K562 (cell line): Measurements from ENCODE around the gene LHX3. TPM values are rescaled to one million over a fixed set of nuclear protein-coding genes. Genes with fewer than 3 reads are reported as not detected.

ENCODE experiments used
- C11orf30 ChIP-seq: fragments of 450-650 bp; IDR thresholded peaks from 2 replicates; pipeline ENCODE4 v1.6.1; 2016; ENCODE audit warnings: low read depth, mild to moderate bottlenecking
- CTBP1 ChIP-seq: fragments of 450-650 bp; IDR thresholded peaks from 2 replicates; pipeline ENCODE4 v1.6.1; 2016; ENCODE audit warnings: borderline replicate concordance
- GATAD2A ChIP-seq: fragments of 450-650 bp; IDR thresholded peaks from 2 replicates; pipeline ENCODE4 v1.6.1; 2017
- HDAC2 ChIP-seq: fragments of 450-650 bp; IDR thresholded peaks from 2 replicates; pipeline ENCODE4 v1.6.1; 2016; ENCODE audit warnings: mild to moderate bottlenecking
- HOMEZ ChIP-seq: fragments of 250-450 bp; sonication (Bioruptor Pico); IDR thresholded peaks from 2 replicates; pipeline ENCODE4 v1.4.0; 2020; ENCODE audit warnings: mild to moderate bottlenecking, moderate library complexity
- KDM5B ChIP-seq: fragments of 200-600 bp; sonication (generic); IDR thresholded peaks from 2 replicates; pipeline ENCODE4 v1.6.1; 2012; ENCODE audit warnings: low read depth, mild to moderate bottlenecking, moderate library complexity, low read length, control low read depth, inconsistent platforms; ENCODE audit not compliant: insufficient replicate concordance
- L3MBTL2 ChIP-seq: fragments of 450-650 bp; IDR thresholded peaks from 2 replicates; pipeline ENCODE4 v1.6.1; 2016; ENCODE audit warnings: mild to moderate bottlenecking, moderate library complexity
- NCOR1 ChIP-seq: fragments of 450-650 bp; IDR thresholded peaks from 2 replicates; pipeline ENCODE4 v1.6.1; 2016; ENCODE audit warnings: mild to moderate bottlenecking, moderate library complexity
- PKNOX1 ChIP-seq: fragments of 450-650 bp; IDR thresholded peaks from 2 replicates; pipeline ENCODE4 v1.6.1; 2016
- RREB1 ChIP-seq: fragments of 250-450 bp; sonication (Bioruptor Pico); IDR thresholded peaks from 2 replicates; pipeline ENCODE4 v1.4.0; 2020
- SIRT6 ChIP-seq: IDR thresholded peaks from one replicate; pipeline ENCODE4 v1.6.1; 2012; ENCODE audit warnings: low read depth, mild to moderate bottlenecking, control low read depth, inconsistent platforms, low read length, moderate library complexity
- SRF ChIP-seq, 2 experiments: fragments of 250-450, 450-650 bp in 1 of 2; sonication (Bioruptor Pico) in 1 of 2; sonication (generic) in 1 of 2; formaldehyde crosslinking; IDR thresholded peaks; 2 replicates each; pipeline versions ENCODE4 v1.5.0 to v1.5.1; 2020 to 2022; ENCODE audit warnings: mild to moderate bottlenecking in 1 of 2, missing genetic modification reagents in 1 of 2
- SRSF3 ChIP-seq: fragments of 200-400 bp; formaldehyde crosslinking; IDR thresholded peaks from 2 replicates; pipeline ENCODE4 v1.6.1; 2016; ENCODE audit warnings: mild to moderate bottlenecking, low read length, moderate library complexity; ENCODE audit not compliant: insufficient read depth
- UBTF ChIP-seq, 2 experiments: IDR thresholded peaks; 2 replicates each; pipeline ENCODE4 v1.6.1; 2012; ENCODE audit warnings: improper control_type of control experiment in 2 of 2, low read depth in 2 of 2, low read length in 2 of 2, borderline replicate concordance in 1 of 2
- ZNF217 ChIP-seq: sonication (generic); formaldehyde crosslinking; IDR thresholded peaks from 2 replicates; pipeline ENCODE4 v1.8.0; 2022; ENCODE audit warnings: mild to moderate bottlenecking, missing genetic modification reagents
- ZNF445 ChIP-seq: fragments of 250-450 bp; sonication (Bioruptor Pico); IDR thresholded peaks from 2 replicates; pipeline ENCODE4 v1.4.0; 2020; ENCODE audit warnings: low read depth, mild to moderate bottlenecking, moderate library complexity
- ZNF77 ChIP-seq: fragments of 250-450 bp; sonication (Bioruptor Pico); IDR thresholded peaks from 2 replicates; pipeline ENCODE4 v1.5.0; 2020
- polyA plus RNA-seq, 8 experiments: library from polyadenylated mRNA; depleted of rRNA in 4 of 8; stranded (reverse) in 5 of 8; unstranded in 3 of 8; fragments of >200 nt; fragmentation: Nextera tagmentation in 2 of 8; fragmentation: Illumina TruSeq in 1 of 8; extraction: Ambion mirVana in 2 of 8; extraction: Trizol in 1 of 8; gene quantifications; 2 replicates each; pipeline versions ENCODE4 v1.2.1 to v1.2.3, GENCODE V29; 2011 to 2014; ENCODE audit warnings: inconsistent platforms in 1 of 8, missing spikeins in 1 of 8
- total RNA-seq, 7 experiments: library from RNA; depleted of rRNA in 6 of 7; stranded (reverse); fragments of >200 nt in 6 of 7; fragmentation: Illumina TruSeq in 2 of 7; extraction: Trizol in 2 of 7; gene quantifications; 2 replicates each; pipeline versions ENCODE4 v1.2.1 to v1.2.3, GENCODE V29; 2011 to 2021; ENCODE audit warnings: low replicate concordance in 1 of 7

Gene LHX3
- total and polyA plus RNA-seq, 9 of the 15 experiments (the other 6 are each of a cell fraction or from before 2014, with no cell fraction given) = 0.09 TPM; not detected in 8

- 0 out of 2 replicates have a peak, but pooled peaks have one; percentile 62 for TF ChIP-seq CTBP1
- no peak for TF ChIP-seq HDAC2
- no peak for TF ChIP-seq ZNF77
- 0 out of 2 replicates have a peak, but pooled peaks have one; percentile 14 for TF ChIP-seq SRSF3
- TF ChIP-seq RREB1 = no peak
- TF ChIP-seq GATAD2A = no peak
- no peak for TF ChIP-seq ZNF217
- no peak for TF ChIP-seq KDM5B
- TF ChIP-seq ZNF445 (CRISPR knock-in tag) = no peak
- TF ChIP-seq NCOR1 = no peak
- no peak for TF ChIP-seq C11orf30
- no peak for TF ChIP-seq L3MBTL2
- TF ChIP-seq SIRT6 = no peak
- TF ChIP-seq UBTF (IDR thresholded peaks at IDR 0.05; ENCODE audit: borderline replicate concordance in 1 of 2, low read depth in 2 of 2, low read length in 2 of 2) = peak in 1 of 2 experiments; percentile 71; a peak in 1 of 4 replicates
- no peak for TF ChIP-seq HOMEZ (CRISPR knock-in tag)
- TF ChIP-seq PKNOX1 = no peak
- peak in 1 of 2 experiments; percentile 22; a peak in 1 of 4 replicates for TF ChIP-seq SRF (CRISPR knock-in tag; IDR thresholded peaks at IDR 0.05)
These were observed 11.6 kb downstream of the LHX3 start (continued) for GRCh38 chr9:136193127-136193890.
